HCT116 (cell line): Measurements from ENCODE around the gene DHRS2.

Experiments
- CTCF ChIP-seq, 3 experiments: fragments of 200-600 bp in 1 of 3; sonication (generic) in 1 of 3; IDR thresholded peaks in 2 of 3; conservative IDR thresholded peaks in 1 of 3; 2 replicates each; pipeline ENCODE4 v1.5.1; 2012 to 2017; ENCODE audit warnings: low read depth in 2 of 3, low read length in 2 of 3, antibody characterized with exemption in 1 of 3, borderline replicate concordance in 1 of 3, control low read depth in 1 of 3, mild to moderate bottlenecking in 1 of 3, mixed read lengths in 1 of 3, mixed run types in 1 of 3, moderate library complexity in 1 of 3; ENCODE audit not compliant: insufficient read depth in 1 of 3
- TCF7L2 ChIP-seq: IDR thresholded peaks from 2 replicates; pipeline ENCODE4 v1.7.0; 2011; ENCODE audit warnings: borderline replicate concordance, inconsistent platforms; ENCODE audit not compliant: insufficient read depth, insufficient read length; ENCODE audit errors: extremely low read depth

- TF ChIP-seq CTCF (IDR thresholded peaks at IDR 0.05 in 2 of 3, conservative IDR thresholded peaks at IDR 0.05 in 1 of 3; ENCODE audit: borderline replicate concordance in 1 of 3, insufficient read depth in 1 of 3, low read depth in 2 of 3, low read length in 2 of 3) (no peak), TCF7L2 (no peak)
Measured at GRCh38 chr14:23641915-23642588, 5.9 kb downstream of the DHRS2 start.
